GM12878 (cell line): Measurements from ENCODE around the gene POLD4. TPM values are rescaled to one million over a fixed set of nuclear protein-coding genes. Genes with fewer than 3 reads are reported as not detected.

Experiments used
- BCL11A ChIP-seq: IDR thresholded peaks from 2 replicates; pipeline ENCODE4 v1.6.1; 2011; ENCODE audit warnings: low read depth, low read length
- BHLHE40 ChIP-seq, 2 experiments: fragments of 450-650 bp in 1 of 2; IDR thresholded peaks; 2 replicates each; pipeline ENCODE4 v1.6.1; 2011 to 2017; ENCODE audit warnings: low read depth in 2 of 2, borderline replicate concordance in 1 of 2, improper control_type of control experiment in 1 of 2, low read length in 1 of 2, mild to moderate bottlenecking in 1 of 2
- DPF2 ChIP-seq: fragments of 450-650 bp; IDR thresholded peaks from 2 replicates; pipeline ENCODE4 v1.6.1; 2017; ENCODE audit warnings: mild to moderate bottlenecking
- EP300 ChIP-seq, 2 experiments: fragments of 150-350 bp in 1 of 2; IDR thresholded peaks; 2 replicates each; pipeline ENCODE4 v1.6.1; 2011 to 2012; ENCODE audit warnings: low read depth in 2 of 2, low read length in 2 of 2, borderline replicate concordance in 1 of 2, improper control_type of control experiment in 1 of 2, inconsistent platforms in 1 of 2; ENCODE audit not compliant: control insufficient read depth in 1 of 2
- IKZF2 ChIP-seq, 2 experiments: fragments of 450-650 bp; IDR thresholded peaks; 2 replicates each; pipeline ENCODE4 v1.6.1; 2017; ENCODE audit warnings: mild to moderate bottlenecking in 2 of 2, moderate library complexity in 2 of 2
- KDM1A ChIP-seq: fragments of 200-600 bp; sonication (generic); IDR thresholded peaks from 2 replicates; pipeline ENCODE4 v1.6.1; 2016; ENCODE audit warnings: borderline replicate concordance
- MEF2A ChIP-seq: IDR thresholded peaks from 2 replicates; pipeline ENCODE4 v1.6.1; 2011; ENCODE audit warnings: low read depth, mild to moderate bottlenecking, low read length, moderate library complexity; ENCODE audit not compliant: insufficient read depth
- MEF2B ChIP-seq: fragments of 450-650 bp; IDR thresholded peaks from 2 replicates; pipeline ENCODE4 v1.6.1; 2018; ENCODE audit warnings: mild to moderate bottlenecking, moderate library complexity; ENCODE audit not compliant: partially characterized antibody, poor library complexity, severe bottlenecking
- NFIC ChIP-seq: IDR thresholded peaks from 2 replicates; pipeline ENCODE4 v1.6.1; 2012; ENCODE audit warnings: low read depth, mild to moderate bottlenecking, inconsistent platforms, low read length, moderate library complexity
- NFYB ChIP-seq: IDR thresholded peaks from 2 replicates; pipeline ENCODE4 v1.6.1; 2011; ENCODE audit warnings: low read depth, mild to moderate bottlenecking, low read length, improper control_type of control experiment, moderate library complexity; ENCODE audit not compliant: insufficient read depth
- NR2C1 ChIP-seq: fragments of 450-650 bp; IDR thresholded peaks from 2 replicates; pipeline ENCODE4 v1.6.1; 2017; ENCODE audit warnings: antibody characterized with exemption, mild to moderate bottlenecking, moderate library complexity
- RCOR1 ChIP-seq: conservative IDR thresholded peaks from 2 replicates; pipeline ENCODE4 v1.6.1; 2012; ENCODE audit warnings: low read depth, low read length, improper control_type of control experiment
- RELA ChIP-seq: fragments of 450-650 bp; IDR thresholded peaks from 2 replicates; pipeline ENCODE4 v1.8.0; 2014; ENCODE audit warnings: borderline replicate concordance; ENCODE audit not compliant: partially characterized antibody
- SIX5 ChIP-seq: IDR thresholded peaks from 2 replicates; pipeline ENCODE4 v1.6.1; 2011; ENCODE audit warnings: mild to moderate bottlenecking, low read depth, low read length, moderate library complexity; ENCODE audit not compliant: severe bottlenecking
- SP1 ChIP-seq: IDR thresholded peaks from one replicate; pipeline ENCODE4 v1.6.1; 2011; ENCODE audit warnings: low read depth, low read length
- SUPT20H ChIP-seq: IDR thresholded peaks from 2 replicates; pipeline ENCODE4 v1.6.1; 2011; ENCODE audit warnings: low read depth, mild to moderate bottlenecking, low read length, moderate library complexity, borderline replicate concordance; ENCODE audit not compliant: control insufficient read depth
- TBL1XR1 ChIP-seq: IDR thresholded peaks from 2 replicates; pipeline ENCODE4 v1.6.1; 2012; ENCODE audit warnings: low read depth, low read length, improper control_type of control experiment
- polyA plus RNA-seq, 11 experiments: library from polyadenylated mRNA; depleted of rRNA in 4 of 11; unstranded in 6 of 11; stranded (reverse) in 5 of 11; fragments of >200 nt; fragmentation: Nextera tagmentation in 4 of 11; fragmentation: Illumina TruSeq in 1 of 11; extraction: Ambion mirVana in 4 of 11; extraction: Trizol in 1 of 11; gene quantifications; 1 replicate in 1 of 11; 2 replicates in 10 of 11; pipeline versions ENCODE4 v1.2.1 to v1.2.3, GENCODE V29; 2011 to 2016; ENCODE audit warnings: inconsistent platforms in 2 of 11, missing spikeins in 2 of 11, low read depth in 1 of 11
- total RNA-seq, 4 experiments: library from RNA; depleted of rRNA in 3 of 4; stranded (reverse); fragments of >200 nt in 3 of 4; fragmentation: Illumina TruSeq in 1 of 4; extraction: Trizol in 1 of 4; gene quantifications; 2 replicates each; pipeline versions ENCODE4 v1.2.1 to v1.2.3, GENCODE V29; 2013 to 2021
- TF ChIP-seq, protein P1 (sequence below): fragments of 450-650 bp; IDR thresholded peaks from 2 replicates; pipeline ENCODE4 v1.6.1; 2017; ENCODE audit warnings: borderline replicate concordance
- TF ChIP-seq, protein P2 (sequence below): fragments of 450-650 bp; formaldehyde crosslinking; IDR thresholded peaks from 2 replicates; pipeline ENCODE4 v1.4.0; 2020; ENCODE audit warnings: mild to moderate bottlenecking, moderate library complexity
- TF ChIP-seq, protein P3 (sequence below): fragments of 450-650 bp; IDR thresholded peaks from 2 replicates; pipeline ENCODE4 v1.6.1; 2017; ENCODE audit warnings: mild to moderate bottlenecking, moderate library complexity

POLD4 gene
- total and polyA plus RNA-seq, 10 of the 15 experiments (the other 5 are each of a cell fraction or from before 2014, with no cell fraction given) = 8.1 to 176 (median 88.1) TPM

DNA sequence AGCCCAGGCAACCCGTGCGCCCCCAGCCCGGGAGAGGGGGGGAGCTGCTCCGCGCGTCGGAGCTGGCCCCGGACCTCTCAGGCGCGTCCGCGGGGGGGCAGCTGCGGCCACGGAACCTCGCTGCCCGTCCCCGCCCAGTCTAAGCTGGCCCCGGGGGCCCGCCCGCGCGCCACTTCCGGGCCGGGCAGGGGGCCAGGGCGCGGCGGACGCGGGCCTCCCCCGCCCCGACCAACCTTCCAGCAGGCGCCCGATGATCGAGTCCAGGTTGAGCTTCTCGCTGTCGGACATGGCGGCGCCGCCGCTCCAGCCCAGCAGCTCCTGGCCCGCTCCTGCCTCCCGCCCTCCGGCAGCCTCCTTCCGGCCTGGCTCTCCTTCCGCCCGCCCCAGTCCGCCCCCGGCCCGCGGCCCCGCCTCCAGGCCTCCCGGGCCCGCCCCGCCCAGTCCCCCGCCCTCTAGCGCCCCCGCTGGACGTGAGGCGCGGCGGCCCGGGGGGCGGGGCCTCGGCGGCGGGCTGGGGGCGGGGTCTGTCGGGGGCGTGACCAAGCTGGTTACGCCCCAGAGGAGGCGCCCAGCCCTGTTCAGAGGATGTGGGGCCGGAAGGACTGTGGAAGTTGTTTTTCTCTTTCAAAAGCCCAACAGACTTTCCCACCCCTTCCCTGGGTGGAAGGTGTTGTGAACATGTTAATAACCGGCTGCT, 48.3 kb upstream of the POLD4 start, which contains the start of gene PPP1CA (continued):
- TF ChIP-seq NFYB (no peak), DPF2 (peak; percentile 82), NFIC (no peak), BHLHE40 (IDR thresholded peaks at IDR 0.05; ENCODE audit: borderline replicate concordance in 1 of 2, low read depth in 2 of 2, low read length in 1 of 2) (peak; percentile 32 to 72; a peak in 3 of 4 replicates), MEF2A (no peak), RCOR1 (no peak), SIX5 (no peak), IKZF2 (IDR thresholded peaks at IDR 0.05) (no peak), SUPT20H (no peak), RELA (peak; percentile 69), NR2C1 (peak; percentile 39; the same call in 1 of the 2 replicates), TBL1XR1 (no peak), SP1 (no peak), BCL11A (no peak), EP300 (IDR thresholded peaks at IDR 0.05; ENCODE audit: borderline replicate concordance in 1 of 2, control insufficient read depth in 1 of 2, low read depth in 2 of 2, low read length in 2 of 2) (no peak), KDM1A (no peak), MEF2B (no peak)
- TF ChIP-seq, protein P1, sequence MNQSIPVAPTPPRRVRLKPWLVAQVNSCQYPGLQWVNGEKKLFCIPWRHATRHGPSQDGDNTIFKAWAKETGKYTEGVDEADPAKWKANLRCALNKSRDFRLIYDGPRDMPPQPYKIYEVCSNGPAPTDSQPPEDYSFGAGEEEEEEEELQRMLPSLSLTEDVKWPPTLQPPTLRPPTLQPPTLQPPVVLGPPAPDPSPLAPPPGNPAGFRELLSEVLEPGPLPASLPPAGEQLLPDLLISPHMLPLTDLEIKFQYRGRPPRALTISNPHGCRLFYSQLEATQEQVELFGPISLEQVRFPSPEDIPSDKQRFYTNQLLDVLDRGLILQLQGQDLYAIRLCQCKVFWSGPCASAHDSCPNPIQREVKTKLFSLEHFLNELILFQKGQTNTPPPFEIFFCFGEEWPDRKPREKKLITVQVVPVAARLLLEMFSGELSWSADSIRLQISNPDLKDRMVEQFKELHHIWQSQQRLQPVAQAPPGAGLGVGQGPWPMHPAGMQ = no peak
- TF ChIP-seq, protein P2, sequence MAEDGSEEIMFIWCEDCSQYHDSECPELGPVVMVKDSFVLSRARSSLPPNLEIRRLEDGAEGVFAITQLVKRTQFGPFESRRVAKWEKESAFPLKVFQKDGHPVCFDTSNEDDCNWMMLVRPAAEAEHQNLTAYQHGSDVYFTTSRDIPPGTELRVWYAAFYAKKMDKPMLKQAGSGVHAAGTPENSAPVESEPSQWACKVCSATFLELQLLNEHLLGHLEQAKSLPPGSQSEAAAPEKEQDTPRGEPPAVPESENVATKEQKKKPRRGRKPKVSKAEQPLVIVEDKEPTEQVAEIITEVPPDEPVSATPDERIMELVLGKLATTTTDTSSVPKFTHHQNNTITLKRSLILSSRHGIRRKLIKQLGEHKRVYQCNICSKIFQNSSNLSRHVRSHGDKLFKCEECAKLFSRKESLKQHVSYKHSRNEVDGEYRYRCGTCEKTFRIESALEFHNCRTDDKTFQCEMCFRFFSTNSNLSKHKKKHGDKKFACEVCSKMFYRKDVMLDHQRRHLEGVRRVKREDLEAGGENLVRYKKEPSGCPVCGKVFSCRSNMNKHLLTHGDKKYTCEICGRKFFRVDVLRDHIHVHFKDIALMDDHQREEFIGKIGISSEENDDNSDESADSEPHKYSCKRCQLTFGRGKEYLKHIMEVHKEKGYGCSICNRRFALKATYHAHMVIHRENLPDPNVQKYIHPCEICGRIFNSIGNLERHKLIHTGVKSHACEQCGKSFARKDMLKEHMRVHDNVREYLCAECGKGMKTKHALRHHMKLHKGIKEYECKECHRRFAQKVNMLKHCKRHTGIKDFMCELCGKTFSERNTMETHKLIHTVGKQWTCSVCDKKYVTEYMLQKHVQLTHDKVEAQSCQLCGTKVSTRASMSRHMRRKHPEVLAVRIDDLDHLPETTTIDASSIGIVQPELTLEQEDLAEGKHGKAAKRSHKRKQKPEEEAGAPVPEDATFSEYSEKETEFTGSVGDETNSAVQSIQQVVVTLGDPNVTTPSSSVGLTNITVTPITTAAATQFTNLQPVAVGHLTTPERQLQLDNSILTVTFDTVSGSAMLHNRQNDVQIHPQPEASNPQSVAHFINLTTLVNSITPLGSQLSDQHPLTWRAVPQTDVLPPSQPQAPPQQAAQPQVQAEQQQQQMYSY = no peak
- TF ChIP-seq, protein P3, sequence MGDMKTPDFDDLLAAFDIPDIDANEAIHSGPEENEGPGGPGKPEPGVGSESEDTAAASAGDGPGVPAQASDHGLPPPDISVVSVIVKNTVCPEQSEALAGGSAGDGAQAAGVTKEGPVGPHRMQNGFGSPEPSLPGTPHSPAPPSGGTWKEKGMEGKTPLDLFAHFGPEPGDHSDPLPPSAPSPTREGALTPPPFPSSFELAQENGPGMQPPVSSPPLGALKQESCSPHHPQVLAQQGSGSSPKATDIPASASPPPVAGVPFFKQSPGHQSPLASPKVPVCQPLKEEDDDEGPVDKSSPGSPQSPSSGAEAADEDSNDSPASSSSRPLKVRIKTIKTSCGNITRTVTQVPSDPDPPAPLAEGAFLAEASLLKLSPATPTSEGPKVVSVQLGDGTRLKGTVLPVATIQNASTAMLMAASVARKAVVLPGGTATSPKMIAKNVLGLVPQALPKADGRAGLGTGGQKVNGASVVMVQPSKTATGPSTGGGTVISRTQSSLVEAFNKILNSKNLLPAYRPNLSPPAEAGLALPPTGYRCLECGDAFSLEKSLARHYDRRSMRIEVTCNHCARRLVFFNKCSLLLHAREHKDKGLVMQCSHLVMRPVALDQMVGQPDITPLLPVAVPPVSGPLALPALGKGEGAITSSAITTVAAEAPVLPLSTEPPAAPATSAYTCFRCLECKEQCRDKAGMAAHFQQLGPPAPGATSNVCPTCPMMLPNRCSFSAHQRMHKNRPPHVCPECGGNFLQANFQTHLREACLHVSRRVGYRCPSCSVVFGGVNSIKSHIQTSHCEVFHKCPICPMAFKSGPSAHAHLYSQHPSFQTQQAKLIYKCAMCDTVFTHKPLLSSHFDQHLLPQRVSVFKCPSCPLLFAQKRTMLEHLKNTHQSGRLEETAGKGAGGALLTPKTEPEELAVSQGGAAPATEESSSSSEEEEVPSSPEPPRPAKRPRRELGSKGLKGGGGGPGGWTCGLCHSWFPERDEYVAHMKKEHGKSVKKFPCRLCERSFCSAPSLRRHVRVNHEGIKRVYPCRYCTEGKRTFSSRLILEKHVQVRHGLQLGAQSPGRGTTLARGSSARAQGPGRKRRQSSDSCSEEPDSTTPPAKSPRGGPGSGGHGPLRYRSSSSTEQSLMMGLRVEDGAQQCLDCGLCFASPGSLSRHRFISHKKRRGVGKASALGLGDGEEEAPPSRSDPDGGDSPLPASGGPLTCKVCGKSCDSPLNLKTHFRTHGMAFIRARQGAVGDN = peak; percentile 62
